Measurements from ENCODE around the gene TGFA. TPM values are rescaled to one million over a fixed set of nuclear protein-coding genes. Genes with fewer than 3 reads are reported as not detected.

TGFA gene
- polyA plus RNA-seq, 2 of the 4 experiments (the other 2 are of a cell fraction): 3.5 to 5.3 TPM

Other genes with a start within 250 kb of the TGFA start
- 25.5 and 28.4 TPM in 2 replicates for gene ADD2, start 214.4 kb upstream of the TGFA start, polyA plus RNA-seq (2011; rRNA removed)
- gene ADD2, start 214.4 kb upstream of the TGFA start, polyA plus RNA-seq (2017; fragmentation: RNase III; extraction: RNeasy Plus Mini Kit Qiagen cat#74134 plus additional on column Dnase treatment): 18.0 to 21.4 TPM (median 20.7 TPM) in 3 replicates
- gene FIGLA, start 236.8 kb upstream of the TGFA start, polyA plus RNA-seq (2011; rRNA removed): not detected in 2 replicates
- not detected in 3 replicates for gene FIGLA, start 236.8 kb upstream of the TGFA start, polyA plus RNA-seq (2017; fragmentation: RNase III; extraction: RNeasy Plus Mini Kit Qiagen cat#74134 plus additional on column Dnase treatment)